OCI-LY7 (cell line): ENCODE results near the gene MRO.

Experiments used
- CTCF ChIP-seq: fragments of 200-600 bp; sonication (generic); conservative IDR thresholded peaks from 2 replicates; pipeline ENCODE4 v1.5.1; 2014; ENCODE audit warnings: mild to moderate bottlenecking, antibody characterized with exemption, low read length, moderate library complexity, mixed read lengths
- EZH2phosphoT487 ChIP-seq: fragments of 200-600 bp; sonication (generic); IDR thresholded peaks from 2 replicates; pipeline ENCODE4 v1.6.1; 2018; ENCODE audit warnings: low read depth, borderline replicate concordance, mild to moderate bottlenecking, mixed run types, antibody characterized with exemption, low read length, moderate library complexity, mixed read lengths

- TF ChIP-seq CTCF (no peak), EZH2phosphoT487 (no peak)
These were observed 29.2 kb upstream of the MRO start for GRCh38 chr18:50848991-50849390.
